ENCODE measurements around the gene LRRC4C.

DNA sequence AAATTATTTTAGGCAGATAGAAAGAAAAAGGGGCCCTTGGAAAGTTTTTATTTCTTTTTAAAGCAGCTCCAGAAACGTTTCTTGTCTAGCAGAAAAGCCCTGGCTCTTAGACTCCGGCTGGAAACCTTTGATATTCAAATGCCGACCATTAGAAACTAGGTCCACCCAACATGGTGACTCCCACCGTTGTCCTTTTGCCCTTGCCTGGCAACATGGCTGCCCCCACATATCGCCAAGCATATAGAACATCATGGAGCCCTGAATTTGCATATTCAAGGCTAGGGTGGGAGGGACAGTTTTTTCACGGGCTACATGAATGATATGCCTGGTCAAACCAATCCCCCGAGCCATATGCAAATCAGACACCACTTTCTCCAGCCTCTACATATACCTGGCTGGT lies 1379.0 kb downstream of the LRRC4C start:
- TF ChIP-seq POLR2A (IDR thresholded peaks at IDR 0.05; ENCODE audit: low read length): no peak
- no peak for TF ChIP-seq GATA1 (IDR thresholded peaks at IDR 0.05; ENCODE audit: low read depth, low read length)
